DND-41 (cell line): ENCODE data around the gene MYO16.

ENCODE experiments used
- ATAC-seq: fragments of 200-7000 bp; cut with Tn5 transposase; 3 replicates; pipeline ENCODE4 v1.9.1; 2021; ENCODE audit warnings: low read depth; ENCODE audit not compliant: insufficient read depth
- DNase-seq: peaks from one replicate; pipeline ENCODE4 v3.0.0-alpha.2; 2020
- H2AFZ ChIP-seq: 2 replicates; pipeline ENCODE4 v1.6.0; 2012; ENCODE audit warnings: low read depth, low read length
- H3K27ac ChIP-seq: 2 replicates; pipeline ENCODE4 v1.5.1; 2012; ENCODE audit warnings: low read length, inconsistent platforms
- H3K27me3 ChIP-seq: fragments of 200-600 bp; sonication (generic); 2 replicates; pipeline ENCODE4 v1.6.0; 2012; ENCODE audit warnings: low read length, mild to moderate bottlenecking, inconsistent platforms; ENCODE audit not compliant: insufficient read depth, poor library complexity
- H3K36me3 ChIP-seq: 2 replicates; pipeline ENCODE4 v1.5.1; 2012; ENCODE audit warnings: low read length, inconsistent platforms; ENCODE audit not compliant: insufficient read depth
- H3K4me1 ChIP-seq: 2 replicates; pipeline ENCODE4 v1.5.1; 2012; ENCODE audit warnings: mild to moderate bottlenecking, low read length; ENCODE audit not compliant: insufficient read depth
- H3K4me2 ChIP-seq: 2 replicates; pipeline ENCODE4 v1.6.0; 2012; ENCODE audit warnings: mild to moderate bottlenecking, moderate library complexity, low read length, inconsistent platforms; ENCODE audit not compliant: insufficient read depth
- H3K4me3 ChIP-seq, 2 experiments: fragments of 200-600 bp in 1 of 2; shearing (Covaris generic) in 1 of 2; 2 replicates each; pipeline ENCODE4 v1.5.1; 2012 to 2016; ENCODE audit warnings: inconsistent platforms in 2 of 2, low read length in 2 of 2, mild to moderate bottlenecking in 2 of 2, low read depth in 1 of 2, moderate library complexity in 1 of 2
- H3K79me2 ChIP-seq: 2 replicates; pipeline ENCODE4 v1.6.0; 2012; ENCODE audit warnings: low read length, inconsistent platforms; ENCODE audit not compliant: insufficient read depth
- H3K9ac ChIP-seq: 2 replicates; pipeline ENCODE4 v1.6.0; 2012; ENCODE audit warnings: low read depth, mild to moderate bottlenecking, inconsistent platforms, low read length, moderate library complexity
- H3K9me3 ChIP-seq: 2 replicates; pipeline ENCODE4 v1.5.1; 2012; ENCODE audit warnings: low read length, moderate library complexity, mild to moderate bottlenecking, inconsistent platforms; ENCODE audit not compliant: insufficient read depth, severe bottlenecking
- H4K20me1 ChIP-seq: 2 replicates; pipeline ENCODE4 v1.6.0; 2012; ENCODE audit warnings: low read length; ENCODE audit not compliant: insufficient read depth
- EZH2 ChIP-seq: IDR thresholded peaks from 3 replicates; pipeline ENCODE4 v1.6.1; 2012; ENCODE audit warnings: borderline replicate concordance, low read depth, mild to moderate bottlenecking, moderate library complexity, low read length, inconsistent platforms; ENCODE audit not compliant: severe bottlenecking
- TF ChIP-seq, protein P1 (sequence below): IDR thresholded peaks from 2 replicates; pipeline ENCODE4 v1.5.1; 2012; ENCODE audit warnings: borderline replicate concordance, low read length, moderate library complexity, mild to moderate bottlenecking; ENCODE audit not compliant: poor library complexity, severe bottlenecking; ENCODE audit errors: extremely low read depth

MYO16 gene

DNA sequence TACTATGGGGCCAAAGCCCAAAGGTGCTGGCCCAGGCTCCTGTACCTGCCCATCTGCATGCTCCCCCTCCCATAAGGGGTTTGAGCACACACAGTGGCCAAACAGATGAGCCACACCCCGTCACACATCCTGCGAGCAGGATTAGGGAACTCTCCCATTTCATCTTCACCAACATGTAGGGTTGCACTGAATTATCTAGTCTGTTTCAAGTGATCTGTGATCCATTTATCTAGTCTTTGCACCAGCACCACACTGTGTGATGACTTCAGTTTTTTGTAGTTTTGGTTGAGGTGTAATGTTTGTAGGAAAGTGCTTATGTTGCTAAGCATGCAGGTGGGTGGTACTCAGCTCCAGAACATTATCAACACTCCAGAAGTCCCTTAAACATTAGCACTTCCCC, 249.3 kb downstream of the MYO16 start:
- TF ChIP-seq, protein P1, sequence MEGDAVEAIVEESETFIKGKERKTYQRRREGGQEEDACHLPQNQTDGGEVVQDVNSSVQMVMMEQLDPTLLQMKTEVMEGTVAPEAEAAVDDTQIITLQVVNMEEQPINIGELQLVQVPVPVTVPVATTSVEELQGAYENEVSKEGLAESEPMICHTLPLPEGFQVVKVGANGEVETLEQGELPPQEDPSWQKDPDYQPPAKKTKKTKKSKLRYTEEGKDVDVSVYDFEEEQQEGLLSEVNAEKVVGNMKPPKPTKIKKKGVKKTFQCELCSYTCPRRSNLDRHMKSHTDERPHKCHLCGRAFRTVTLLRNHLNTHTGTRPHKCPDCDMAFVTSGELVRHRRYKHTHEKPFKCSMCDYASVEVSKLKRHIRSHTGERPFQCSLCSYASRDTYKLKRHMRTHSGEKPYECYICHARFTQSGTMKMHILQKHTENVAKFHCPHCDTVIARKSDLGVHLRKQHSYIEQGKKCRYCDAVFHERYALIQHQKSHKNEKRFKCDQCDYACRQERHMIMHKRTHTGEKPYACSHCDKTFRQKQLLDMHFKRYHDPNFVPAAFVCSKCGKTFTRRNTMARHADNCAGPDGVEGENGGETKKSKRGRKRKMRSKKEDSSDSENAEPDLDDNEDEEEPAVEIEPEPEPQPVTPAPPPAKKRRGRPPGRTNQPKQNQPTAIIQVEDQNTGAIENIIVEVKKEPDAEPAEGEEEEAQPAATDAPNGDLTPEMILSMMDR = no peak
- no peak for TF ChIP-seq EZH2
- no peak for DNase-seq

DNA sequence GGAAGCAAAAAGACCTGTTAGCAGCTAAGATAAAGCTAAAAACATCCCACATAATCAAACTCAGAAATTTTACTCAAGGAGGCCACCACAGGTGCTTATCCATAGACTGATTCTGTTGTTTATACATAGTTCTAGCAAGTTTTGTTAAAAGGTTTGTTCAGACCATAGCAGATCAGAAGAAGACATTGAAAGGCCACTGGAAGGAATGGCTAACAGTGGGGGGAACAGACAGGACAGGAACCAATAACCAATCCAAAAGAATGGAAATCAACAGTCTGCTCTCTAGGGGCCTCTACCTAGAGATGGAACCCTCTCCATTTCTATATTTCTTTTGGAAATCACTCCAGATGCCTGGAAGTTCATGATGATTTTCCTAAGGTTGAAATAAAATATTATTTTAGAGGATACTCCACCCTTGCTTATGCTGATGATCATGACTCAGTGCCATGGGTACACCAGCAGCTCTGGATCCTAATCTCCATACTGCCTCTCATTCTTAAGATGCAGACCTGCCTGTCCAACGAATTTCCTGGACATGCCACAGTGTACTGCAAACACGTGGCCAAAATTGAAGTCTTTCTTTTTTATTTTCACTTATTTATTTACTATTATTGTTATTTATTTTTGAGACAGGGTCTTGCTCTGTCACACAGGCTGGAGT, 260.0 kb downstream of the MYO16 start:
- Histone ChIP-seq H3K4me3 (no peak overlapping the region), H3K4me2 (no peak overlapping the region), H2AFZ (no peak overlapping the region), H3K9me3 (no peaks in the 10 kb centered on the region), H3K36me3 (no peaks in the 10 kb centered on the region), H3K27ac (no peak overlapping the region), H4K20me1 (no peaks in the 10 kb centered on the region), H3K4me1 (no peaks in the 10 kb centered on the region), H3K9ac (no peak overlapping the region), H3K79me2 (no peaks in the 10 kb centered on the region), H3K27me3 (peaks cover 10% of the 10 kb centered on the region)
- TF ChIP-seq EZH2 = no peak
- TF ChIP-seq, protein P1 = no peak
- ATAC-seq (no peak), DNase-seq (no peak)

More for the DNA sequence above, 249.3 kb downstream of the MYO16 start:
- H3K79me2 ChIP-seq = no peaks in the 10 kb centered on the region
- no peak overlapping the region for H3K4me3 ChIP-seq
- H2AFZ ChIP-seq = no peak overlapping the region
- no peak for ATAC-seq
- H4K20me1 ChIP-seq = no peaks in the 10 kb centered on the region
- no peaks in the 10 kb centered on the region for H3K4me1 ChIP-seq
- no peak overlapping the region for H3K9ac ChIP-seq
- peaks cover 4% of the 10 kb centered on the region for H3K9me3 ChIP-seq
- no peak overlapping the region for H3K4me2 ChIP-seq
- no peaks in the 10 kb centered on the region for H3K36me3 ChIP-seq
- no peak overlapping the region for H3K27ac ChIP-seq
- no peaks in the 10 kb centered on the region for H3K27me3 ChIP-seq

DNA sequence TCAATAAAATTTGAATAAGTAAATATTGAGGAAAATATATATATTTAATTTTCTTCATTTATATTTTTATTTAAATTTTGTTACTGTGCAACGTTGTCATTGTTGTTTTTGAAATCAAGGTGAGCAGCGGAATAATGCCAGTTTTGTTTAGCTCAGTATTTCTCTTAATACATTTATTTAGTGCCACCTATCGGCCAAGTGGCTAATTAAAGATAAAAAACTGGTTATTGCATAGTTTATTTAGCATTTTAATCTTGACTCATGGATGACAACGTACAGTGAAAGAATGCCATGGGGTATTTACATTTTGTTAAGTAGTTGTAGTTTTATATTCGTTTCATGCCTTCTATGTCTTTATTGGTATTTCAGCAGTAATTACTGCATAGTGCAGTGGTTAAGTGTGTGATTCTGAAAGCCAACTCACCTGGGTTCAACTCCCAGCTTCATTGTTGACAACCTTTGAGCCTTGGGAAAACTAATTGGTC, 265.9 kb downstream of the MYO16 start:
- ATAC-seq = peak; percentile 58; the same call in 2 of the 3 replicates
- H4K20me1 ChIP-seq = no peaks in the 10 kb centered on the region
- no peak overlapping the region for H3K9ac ChIP-seq
- peaks cover 14% of the 10 kb centered on the region for H3K27me3 ChIP-seq
- H2AFZ ChIP-seq = no peak overlapping the region
- H3K4me2 ChIP-seq = no peak overlapping the region
- H3K36me3 ChIP-seq = no peaks in the 10 kb centered on the region
- H3K4me3 ChIP-seq = no peak overlapping the region
- no peak for DNase-seq
- H3K9me3 ChIP-seq = no peaks in the 10 kb centered on the region
- H3K4me1 ChIP-seq = no peaks in the 10 kb centered on the region
- TF ChIP-seq, protein P1 = peak; percentile 64
- no peak for TF ChIP-seq EZH2
- no peak overlapping the region for H3K27ac ChIP-seq
- H3K79me2 ChIP-seq = no peaks in the 10 kb centered on the region
